Stimulated activated CD4-positive, alpha-beta T cell treated with anti-CD3 and anti-CD28 coated beads, Interleukin-4, amount 100 ng/mL, for 24 hours (primary cell): Measurements from ENCODE around the gene VWA8.
"Not testable (repeated sequence)": the region's sequence is repeated elsewhere in the genome, so short reads cannot be mapped to it uniquely, and the experiment has no call there.

ENCODE experiments used
- DNase-seq: peaks from one replicate; pipeline ENCODE4 v3.0.0-alpha.2; 2020

The VWA8 gene

DNA sequence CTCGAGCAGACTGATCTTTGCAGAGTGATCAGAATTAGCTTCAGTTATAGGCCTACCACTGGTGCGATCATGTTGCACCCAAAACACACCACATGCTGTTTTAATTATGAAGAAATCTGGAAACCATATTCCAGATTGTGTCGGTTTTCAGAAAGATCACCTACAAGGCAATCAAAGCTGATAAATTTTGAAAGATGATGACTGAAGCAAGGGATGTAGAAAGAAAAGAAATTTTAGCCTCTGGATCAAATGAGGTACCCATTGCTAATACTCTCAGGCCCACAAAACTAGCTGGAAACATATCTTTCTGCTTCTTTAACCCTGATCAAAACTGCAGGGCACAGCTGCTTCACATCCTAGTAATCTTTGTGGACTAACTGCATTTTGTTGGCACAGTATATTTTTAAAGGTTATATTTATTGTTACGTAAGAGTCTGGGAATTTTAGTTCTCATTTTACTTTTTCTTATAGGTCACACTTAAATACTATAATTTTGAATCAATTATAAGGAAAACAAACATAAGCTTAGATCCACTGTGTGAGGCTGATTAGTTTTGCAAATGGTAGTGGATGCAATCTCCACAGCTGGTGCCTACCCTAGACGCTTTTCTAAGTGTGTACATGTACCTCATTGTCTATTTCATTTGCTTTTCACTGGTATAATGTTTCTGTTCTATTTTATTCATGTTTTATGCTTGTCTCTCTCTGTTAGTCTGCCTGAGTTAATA, 352.6 kb downstream of the VWA8 start:
- DNase-seq: no peak

DNA sequence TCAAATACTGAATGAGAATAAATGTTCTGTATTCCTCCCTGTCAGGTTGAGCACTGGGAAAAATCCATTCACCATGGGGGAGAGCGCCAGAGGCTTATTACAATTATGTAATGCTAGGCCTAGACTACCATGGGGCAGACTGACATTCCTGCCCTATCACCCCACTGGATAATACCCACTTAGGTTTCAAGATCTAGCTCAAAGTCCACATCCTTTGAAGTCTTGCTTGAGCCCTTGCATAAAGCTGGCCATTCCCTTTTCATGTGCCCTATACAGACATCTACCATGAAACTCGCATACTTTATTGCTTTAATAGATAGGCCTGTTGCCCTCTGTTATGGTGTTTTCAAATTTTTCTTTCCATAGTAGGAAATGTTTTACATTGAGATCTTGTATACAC, 354.3 kb downstream of the VWA8 start:
- DNase-seq: no peak

DNA sequence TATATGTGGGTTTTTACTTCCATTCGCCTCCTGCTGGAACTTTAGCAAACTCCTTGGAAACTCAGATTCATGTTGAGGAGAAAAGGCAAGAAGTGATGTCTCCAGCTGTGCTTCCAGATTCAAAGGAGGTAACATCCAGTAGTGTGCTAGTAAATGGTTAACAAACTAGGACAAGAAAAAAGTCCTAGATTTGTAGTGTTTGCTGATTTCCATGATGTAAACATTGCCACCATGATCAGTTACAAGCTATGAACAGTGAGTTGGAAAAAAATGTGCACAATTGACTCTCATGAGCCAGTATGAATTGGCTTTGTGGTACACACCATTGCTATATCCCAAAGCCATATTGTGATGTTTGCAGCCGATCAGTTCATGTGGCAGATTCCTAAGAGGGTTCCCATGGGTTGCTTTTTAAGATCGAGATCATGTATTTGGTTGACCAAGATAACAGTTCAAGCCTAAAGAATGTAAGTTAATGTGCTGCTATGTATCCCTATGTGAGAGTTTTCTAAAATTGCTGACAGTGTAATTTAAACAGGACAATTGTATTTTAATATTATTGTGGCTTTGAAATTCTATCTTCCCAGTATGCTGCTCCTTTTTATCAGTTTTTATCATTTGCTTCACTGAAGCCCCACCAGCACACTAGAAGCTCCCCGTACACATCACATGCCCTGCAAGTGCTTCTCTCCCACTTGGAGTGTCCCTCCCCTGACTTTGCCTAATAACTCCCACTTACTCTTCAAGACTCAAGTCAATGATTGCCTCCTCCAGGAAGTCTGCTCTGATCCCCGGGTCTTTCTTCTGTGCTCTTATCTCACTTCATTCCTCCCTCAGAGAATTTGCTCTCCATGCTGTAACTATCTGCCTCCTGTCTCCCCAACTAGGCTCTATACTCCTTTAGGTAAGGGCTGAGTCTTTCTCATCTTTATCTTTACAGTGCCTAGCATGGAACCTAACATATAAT, 355.3 kb downstream of the VWA8 start:
- no peak for DNase-seq

DNA sequence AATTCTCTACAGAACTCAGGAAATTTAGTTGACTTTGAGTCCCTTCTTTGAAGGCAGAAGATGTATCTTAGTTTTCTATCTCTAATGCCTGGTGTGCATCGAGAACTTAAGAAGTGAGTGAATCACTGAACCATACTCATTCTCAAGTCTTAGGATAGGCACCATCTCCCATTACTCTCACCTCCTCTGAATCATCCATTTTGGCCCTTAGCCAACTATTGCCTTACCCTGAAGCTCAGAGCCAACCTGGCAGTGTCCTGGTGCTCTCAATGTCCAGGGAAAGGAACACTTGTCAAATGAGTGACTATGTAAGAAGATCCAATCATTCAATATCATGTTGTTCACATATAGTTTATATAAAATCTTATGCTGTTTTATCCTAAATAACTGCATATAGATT, 357.0 kb downstream of the VWA8 start:
- peak; percentile 19 for DNase-seq

DNA sequence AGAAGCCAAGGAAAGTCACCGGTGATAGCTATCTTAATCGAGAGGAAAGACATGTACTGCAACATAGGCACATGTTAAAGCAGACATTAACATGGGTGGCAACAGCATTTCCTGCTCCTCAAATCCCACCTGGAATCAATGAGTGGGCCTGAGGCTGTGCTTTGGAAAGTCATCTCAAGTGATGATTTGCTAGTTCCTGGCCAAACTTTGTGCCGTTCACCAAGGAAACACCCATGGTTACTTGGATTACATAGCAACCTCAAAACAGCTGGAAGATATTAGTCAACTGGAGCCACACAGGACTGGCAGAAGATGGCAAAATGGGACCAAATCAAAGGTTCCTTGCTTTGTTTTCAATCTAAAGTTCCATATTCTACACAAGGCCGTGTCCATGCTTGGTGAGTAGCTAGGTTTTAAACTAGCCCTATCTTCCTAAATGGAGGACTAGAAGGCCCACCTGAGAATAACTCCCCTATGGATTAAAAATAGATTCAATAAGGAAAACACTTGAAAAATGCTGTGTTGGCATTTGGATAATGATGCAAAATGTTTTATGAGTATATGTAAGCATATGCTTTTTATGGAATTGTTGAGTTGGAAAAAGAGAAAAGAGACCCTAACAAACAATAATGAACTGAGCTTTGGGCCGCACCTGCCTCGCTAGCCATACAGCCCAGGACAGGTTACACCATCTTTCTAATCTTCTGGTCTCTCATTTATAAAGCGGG, 359.0 kb downstream of the VWA8 start:
- DNase-seq: no peak

DNA sequence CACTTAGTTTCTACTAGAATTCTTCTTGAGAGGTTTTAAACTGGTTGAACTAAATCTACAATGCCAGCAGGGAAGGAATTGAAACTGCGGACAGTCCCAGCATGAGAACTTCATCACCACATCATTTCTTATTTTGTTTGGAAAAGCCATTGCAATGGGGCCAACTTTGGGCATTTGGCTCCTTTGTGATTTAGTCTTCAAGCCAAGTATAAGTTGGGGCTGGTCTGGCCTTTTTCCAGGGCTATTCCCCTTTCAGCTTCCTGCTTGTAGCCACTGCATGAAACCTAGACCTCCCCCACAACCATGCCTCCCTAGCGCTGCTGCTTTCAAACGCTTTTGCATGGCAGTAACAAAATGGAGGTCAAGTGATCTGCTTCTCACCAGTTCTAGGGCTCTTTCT, 361.3 kb downstream of the VWA8 start:
- DNase-seq: no peak

DNA sequence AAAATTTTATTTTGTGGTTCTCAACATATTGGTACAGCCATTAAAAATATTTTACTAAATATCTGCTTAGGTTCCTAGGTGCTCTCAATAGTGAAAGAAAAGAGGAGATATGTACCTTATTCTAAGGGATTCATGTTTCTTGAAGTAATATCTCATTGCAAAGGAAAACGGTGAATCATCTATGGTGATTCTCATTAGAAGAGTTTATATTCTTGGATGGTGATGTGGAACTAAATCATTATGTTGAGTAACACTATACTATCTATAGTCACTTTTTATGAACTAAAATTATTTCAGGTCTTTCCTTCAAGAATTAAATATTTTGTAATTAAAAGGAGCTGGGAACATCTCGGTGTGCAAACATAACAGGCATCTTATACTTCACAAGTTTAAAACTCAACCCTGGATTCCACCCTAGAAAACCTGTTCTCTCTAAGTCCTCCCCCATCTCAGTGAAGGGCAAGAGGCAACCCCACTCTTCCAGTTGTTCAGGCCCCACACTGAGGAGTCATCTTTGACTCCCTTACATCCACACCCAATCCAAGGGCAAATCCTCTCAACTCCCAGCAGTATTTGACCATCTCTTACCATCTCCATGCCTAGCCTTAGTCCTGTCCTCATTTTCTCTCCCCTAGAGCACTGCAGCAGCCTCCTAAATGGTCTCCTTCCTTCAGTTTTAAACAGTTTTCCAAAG, 363.4 kb downstream of the VWA8 start:
- DNase-seq: no peak

DNA sequence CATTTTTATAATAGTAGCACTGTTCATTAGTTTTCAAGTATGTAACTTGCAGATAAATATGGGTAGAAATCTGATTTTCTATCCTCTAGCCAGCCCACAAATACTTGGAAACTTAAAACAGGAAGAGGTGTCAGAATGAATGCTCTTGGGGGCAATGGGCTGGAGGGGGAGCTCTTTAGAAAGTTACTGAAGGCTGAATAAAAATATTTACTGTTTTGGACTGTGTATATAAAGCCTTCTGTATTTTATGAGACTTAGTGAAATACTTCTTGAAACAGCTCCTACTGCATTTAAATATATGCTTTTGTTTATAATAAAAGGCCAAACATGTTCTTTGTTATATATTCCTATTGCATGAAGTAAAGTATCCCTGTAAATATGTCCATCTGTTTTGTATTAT, 364.7 kb downstream of the VWA8 start:
- no peak for DNase-seq

DNA sequence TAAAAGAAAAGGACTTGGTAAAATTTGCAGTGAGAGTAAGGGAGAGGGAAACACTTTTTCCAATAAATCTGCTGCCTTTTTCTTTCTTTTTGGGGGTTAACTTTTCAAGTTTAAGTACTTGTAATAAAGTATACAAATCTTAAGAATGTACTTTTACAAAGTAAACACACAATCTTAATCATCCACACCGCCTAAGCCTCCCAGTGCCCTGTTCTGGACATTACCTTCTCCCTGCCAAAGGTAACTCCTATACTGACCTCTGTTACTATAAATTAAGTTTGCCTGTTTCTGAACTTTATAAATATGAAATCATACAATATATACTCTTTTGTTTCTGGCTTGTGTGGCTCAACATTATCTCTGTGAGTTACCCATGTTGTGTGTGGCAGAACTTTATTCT, 365.6 kb downstream of the VWA8 start:
- DNase-seq: no peak

DNA sequence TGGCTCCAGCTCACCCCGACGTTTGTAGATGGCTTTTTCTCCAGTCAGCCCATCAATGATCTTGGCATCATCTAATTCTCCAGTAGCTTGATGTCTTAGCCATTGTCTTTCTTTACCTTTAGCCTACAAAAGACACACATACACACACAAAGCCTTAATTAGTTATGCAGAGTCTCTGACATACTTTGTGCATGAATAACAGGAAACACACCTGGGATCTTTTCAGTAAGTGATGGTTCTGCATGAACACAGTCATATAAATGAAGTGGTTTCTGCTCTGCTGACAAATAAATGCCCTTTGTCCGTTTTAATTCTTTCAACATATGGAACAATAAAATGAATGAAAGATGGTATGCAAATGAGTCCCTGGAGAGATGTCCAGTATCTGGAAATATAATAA, 370.3 kb downstream of the VWA8 start:
- DNase-seq: no peak

DNA sequence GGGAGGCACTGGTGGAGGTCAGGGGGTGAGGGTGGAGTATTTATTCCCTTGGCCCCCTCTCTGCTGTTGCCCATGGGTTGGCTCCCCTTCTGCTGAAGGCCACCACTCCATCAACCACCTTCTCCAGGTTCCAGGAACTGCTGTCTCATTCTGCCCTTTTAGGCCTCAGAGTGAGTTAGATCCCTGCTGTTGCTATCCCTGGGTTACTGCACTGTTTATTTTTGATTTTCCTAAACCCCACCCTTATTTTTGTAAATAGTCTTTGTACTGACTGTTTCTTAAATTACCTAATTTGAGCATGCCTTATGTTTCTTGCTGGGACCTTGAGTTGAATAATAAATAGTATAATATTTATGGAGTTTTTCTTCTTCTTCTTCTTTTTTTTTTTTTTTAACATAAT, 370.8 kb downstream of the VWA8 start:
- DNase-seq: no peak

DNA sequence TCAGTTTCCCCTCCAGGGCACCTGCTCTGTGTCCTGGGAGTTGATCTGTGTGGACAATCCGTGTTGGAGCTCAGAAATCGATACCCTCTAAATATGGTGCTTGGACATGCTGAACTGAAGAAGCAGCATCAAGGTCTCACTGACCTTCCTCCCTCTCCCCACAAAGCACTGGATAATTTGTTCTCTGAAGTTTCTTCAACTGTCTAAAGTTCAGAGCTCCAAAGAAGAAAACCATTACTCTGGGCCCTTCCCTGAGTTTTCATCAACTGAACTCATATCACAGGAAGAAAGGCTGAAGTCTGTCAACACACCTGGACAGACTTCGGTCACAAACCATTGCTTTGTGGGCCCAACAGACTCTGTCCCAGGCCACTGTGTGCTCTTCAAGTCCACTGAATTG, 371.5 kb downstream of the VWA8 start:
- no peak for DNase-seq

DNA sequence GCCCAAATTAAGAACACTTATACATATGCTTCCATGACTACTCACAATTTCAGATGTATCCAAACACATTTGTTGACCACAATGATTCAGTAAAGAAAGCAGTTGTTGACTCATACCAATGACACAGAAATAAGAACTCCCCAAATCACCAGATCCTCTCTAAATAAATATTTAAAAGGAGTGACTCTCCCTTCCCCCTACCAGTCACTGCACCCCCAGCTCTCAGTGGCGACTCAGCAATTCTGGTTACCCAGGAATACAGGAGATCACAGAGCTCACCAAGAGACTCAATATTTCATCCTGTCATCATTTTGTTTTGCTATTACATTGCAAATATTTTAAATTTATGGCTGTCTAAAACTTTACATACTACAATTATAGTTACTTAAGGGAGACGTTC, 372.0 kb downstream of the VWA8 start:
- DNase-seq: peak; percentile 56

DNA sequence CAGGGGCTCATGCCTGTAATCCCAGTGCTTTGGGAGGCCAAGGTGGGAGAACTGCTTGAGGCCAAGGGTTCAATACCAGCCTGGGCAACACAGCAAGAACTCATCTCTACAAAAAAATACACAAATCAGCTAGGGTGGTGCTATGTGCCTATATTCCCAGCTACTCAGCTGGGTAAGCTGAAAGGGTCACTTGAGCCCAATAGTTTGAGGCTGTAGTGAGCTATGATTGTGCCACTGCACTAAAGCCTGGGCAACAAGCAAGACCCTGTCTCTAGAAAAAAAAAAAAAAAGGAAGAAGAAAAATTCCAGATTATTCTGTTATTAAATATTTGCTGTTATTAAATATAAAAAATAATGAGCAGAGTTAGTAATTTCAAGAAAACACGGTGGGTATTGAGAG, 372.5 kb downstream of the VWA8 start:
- no peak for DNase-seq

DNA sequence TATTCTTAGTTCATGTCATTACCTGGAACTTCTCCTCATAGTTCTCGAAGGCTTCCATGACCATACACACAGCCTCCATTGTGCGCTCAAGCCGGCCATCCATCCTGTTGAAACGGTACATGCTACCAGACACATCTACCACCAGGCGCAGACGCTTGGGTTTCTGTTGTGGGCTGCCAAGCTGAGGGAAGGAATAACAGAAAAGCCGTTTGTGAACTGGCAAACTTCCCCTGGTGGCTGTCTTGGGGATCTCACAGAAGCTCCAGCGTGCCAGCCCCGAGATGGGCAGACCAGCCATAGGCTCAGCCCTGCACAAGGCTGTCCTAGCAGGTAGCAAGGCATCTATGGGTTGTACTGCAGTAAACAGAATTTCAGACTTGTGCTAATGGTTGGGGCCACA, 373.4 kb downstream of the VWA8 start:
- DNase-seq: peak; percentile 7

DNA sequence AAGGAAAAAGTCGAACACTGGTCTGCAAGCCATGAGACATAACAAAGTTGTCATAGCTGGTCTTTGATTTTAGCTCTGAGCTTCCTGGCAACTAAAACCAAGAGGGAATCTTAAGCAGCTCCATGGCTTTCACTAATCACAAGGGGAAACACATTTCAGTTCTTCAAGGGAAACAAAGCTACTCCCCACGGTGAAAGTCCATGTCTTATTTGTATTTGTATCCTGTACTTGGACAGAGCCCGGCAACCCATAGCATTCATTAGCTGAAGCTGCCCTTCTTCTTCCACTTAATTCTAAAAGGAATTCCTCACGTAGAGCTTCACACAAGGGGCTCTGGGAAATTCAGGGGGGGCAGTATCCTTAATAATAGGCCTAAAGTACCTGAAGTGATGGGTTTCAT, 374.7 kb downstream of the VWA8 start:
- no peak for DNase-seq

DNA sequence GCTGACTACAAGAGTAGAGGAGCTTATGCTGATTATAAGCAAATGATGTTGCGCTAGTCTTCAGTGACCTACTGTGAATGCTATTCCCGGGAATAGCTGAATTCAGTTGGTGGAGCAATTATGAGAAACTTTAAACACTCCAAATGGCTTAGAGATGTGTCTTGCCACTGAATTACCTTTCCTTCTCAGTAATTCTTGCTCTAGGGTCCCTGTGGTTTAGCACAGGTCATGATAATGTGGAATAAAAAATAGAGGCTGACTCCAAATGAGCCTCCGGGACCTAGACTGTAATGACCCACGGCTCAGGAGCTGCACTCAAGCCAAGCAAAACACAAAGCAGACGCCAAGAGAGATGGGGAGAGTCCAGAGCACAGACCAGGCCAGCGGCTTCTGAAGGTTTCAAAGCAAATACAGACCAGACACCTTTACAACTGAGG, 378.9 kb downstream of the VWA8 start:
- no peak for DNase-seq

DNA sequence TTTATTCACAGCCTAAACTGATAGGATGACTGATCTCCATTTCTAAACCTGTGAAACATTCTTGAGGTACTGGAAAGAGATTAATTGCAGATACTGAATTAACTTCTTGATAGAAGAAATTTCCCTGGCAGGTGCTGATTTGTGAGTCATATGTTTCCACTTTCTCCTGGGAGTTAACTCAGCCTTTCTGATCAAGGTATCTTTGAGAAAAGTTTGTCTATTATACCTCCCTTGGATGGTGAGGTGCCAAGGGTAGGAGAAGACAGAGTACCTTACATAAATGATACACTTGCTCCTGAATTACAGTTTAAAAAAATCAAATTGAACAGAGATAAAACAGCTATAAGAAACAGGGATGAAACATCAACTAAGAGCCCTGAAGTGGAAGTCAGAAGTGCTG, 380.6 kb downstream of the VWA8 start:
- DNase-seq: no peak

DNA sequence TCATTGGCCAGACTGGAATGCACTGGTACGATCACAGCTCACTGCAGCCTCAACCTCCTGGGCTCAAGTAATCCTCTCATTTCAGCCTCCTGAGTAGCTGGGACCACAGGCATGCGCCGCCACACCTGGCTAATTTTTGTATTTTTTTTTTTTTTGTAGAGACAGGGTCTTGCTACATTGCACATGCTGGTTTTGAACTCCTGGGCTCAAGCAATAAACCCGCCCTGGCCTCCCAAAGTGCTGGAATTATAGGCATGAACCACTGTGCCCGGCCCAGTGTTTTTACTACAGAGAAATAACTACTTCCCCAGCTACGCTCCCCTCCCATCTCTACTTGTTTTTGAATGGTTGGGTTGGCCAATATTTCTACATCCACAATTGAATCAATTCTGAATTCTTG, 381.0 kb downstream of the VWA8 start:
- no peak for DNase-seq

DNA sequence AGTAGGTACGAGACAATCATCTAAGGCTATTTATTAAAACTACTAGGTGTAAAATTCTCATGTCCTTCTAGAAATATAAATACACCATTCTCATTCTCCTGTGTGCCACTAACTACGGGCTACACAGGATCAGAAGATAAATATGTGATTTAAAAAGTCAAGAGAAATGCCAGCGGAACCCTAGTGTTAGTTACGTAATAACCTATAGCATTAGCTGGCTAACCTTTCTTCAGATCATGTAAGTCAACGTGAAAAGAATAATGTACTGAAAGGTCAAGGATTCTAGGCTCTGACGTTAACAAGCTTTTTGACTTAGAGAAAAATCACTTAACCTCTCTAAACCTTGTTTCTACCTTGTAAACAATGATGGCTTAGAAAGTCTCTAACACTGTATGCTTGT, 381.7 kb downstream of the VWA8 start:
- no peak for DNase-seq

DNA sequence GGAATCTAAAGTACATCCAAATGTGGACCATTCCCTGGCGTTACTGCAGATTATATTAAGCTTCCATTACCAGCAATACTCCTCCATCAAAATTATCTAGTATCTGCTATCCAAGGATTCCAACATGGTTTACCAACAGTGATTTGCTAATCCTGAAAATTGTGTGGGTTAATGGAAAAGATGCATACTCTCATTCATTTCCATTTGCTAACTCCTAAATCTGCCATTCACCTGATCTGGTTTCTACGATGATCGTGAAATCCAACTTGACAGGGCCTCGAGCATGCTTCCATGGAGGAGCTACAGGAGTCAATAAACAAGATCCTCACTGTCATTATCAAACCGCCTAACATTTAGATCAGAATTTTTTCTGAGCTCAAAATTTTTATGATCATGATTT, 382.5 kb downstream of the VWA8 start:
- no peak for DNase-seq

DNA sequence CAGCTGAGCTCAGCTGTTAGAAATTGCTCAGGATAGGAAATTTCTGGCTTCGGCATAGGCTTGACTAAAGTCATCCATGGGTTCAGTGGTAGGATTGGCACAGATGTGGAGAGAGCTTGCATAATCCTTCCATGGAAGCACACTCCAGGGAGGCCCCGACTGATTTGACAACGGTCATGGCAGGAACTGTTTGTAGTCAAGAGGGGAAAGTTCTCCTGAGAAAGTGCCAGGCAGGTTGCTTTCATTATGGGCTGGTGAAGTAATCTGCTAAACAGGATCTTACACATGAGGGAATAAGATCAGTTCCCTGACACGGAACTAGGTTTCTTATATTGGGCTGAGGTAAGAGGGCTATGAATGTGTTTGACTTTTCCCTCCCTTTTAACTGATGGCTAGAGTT, 383.5 kb downstream of the VWA8 start:
- no peak for DNase-seq

DNA sequence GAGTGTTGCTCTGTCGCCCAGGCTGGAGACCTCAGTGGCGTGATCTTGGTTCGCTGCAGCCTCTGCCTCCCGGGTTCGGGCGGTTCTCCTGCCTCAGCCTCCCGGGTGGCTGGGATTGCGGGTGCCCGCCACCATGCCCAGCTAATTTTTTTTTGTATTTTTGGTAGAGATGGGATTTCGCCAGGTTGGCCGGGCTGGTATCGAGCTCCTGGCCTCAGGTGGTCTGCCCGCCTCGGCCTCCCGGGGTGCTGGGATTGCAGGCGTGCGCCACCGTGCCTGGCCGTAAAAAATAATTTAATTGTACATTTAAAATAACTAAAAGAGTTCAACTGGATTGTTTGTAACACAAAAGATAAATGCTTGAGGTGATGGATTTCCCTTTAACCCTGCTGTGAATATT, 387.3 kb downstream of the VWA8 start:
- DNase-seq: not testable (repeated sequence)
